ENCODE data around the gene MTOR.

DNA sequence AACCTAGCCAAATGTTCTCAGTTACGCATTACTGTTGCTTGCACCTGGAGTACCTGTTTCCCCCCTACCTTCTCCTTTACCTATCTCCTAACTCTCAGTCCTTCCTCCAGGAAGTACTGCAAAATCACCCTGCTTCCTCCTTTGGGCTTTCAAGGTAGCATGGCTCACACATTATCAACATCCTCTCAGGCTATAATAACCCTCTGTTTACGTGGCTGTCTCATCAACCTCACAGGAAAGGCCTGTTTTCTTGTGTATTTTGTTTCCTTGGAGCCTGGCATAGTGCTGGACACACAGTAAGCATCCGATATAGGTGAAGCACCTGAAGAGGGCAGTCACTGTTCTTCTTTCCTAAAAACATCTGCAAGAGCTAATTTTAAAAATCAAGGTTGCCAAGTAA is 105.9 kb downstream of the MTOR start:
- TF ChIP-seq EZH2 (IDR thresholded peaks at IDR 0.05; ENCODE audit: insufficient read depth, poor library complexity, severe bottlenecking) = no peak
- TF ChIP-seq EZH2phosphoT487 (IDR thresholded peaks at IDR 0.05; ENCODE audit: insufficient read depth, low read depth) = no peak
